Parathyroid adenoma (tissue), 2 donors: ENCODE results near the gene GALNT10.

ENCODE experiments used
- H2AFZ ChIP-seq: fragments of 300-600 bp; sonication (generic); one replicate; pipeline ENCODE4 v1.7.0; 2017; ENCODE audit warnings: antibody characterized with exemption, mild to moderate bottlenecking
- H3K27ac ChIP-seq: fragments of 300-600 bp; sonication (generic); one replicate; pipeline ENCODE4 v1.7.0; 2017
- H3K27me3 ChIP-seq: fragments of 300-600 bp; sonication (generic); one replicate; pipeline ENCODE4 v1.7.0; 2017; ENCODE audit warnings: low read length; ENCODE audit not compliant: control insufficient read depth, insufficient read depth
- H3K36me3 ChIP-seq: fragments of 300-600 bp; sonication (generic); one replicate; pipeline ENCODE4 v1.7.0; 2017; ENCODE audit warnings: low read length; ENCODE audit not compliant: control insufficient read depth, insufficient read depth
- H3K4me1 ChIP-seq: fragments of 300-600 bp; sonication (generic); one replicate; pipeline ENCODE4 v1.7.0; 2017; ENCODE audit warnings: control low read depth
- H3K4me2 ChIP-seq: fragments of 300-600 bp; sonication (generic); one replicate; pipeline ENCODE4 v1.7.0; 2017; ENCODE audit warnings: low read length
- H3K4me3 ChIP-seq: fragments of 300-600 bp; sonication (generic); one replicate; pipeline ENCODE4 v1.7.0; 2017; ENCODE audit warnings: low read depth, low read length
- H3K79me2 ChIP-seq: fragments of 300-600 bp; sonication (generic); one replicate; pipeline ENCODE4 v1.7.0; 2017; ENCODE audit warnings: control low read depth
- H3K9ac ChIP-seq: fragments of 300-600 bp; sonication (generic); one replicate; pipeline ENCODE4 v1.7.0; 2017; ENCODE audit warnings: mild to moderate bottlenecking
- H3K9me3 ChIP-seq: fragments of 300-600 bp; sonication (generic); one replicate; pipeline ENCODE4 v1.7.0; 2017; ENCODE audit warnings: low read length; ENCODE audit not compliant: control insufficient read depth
- TF ChIP-seq, protein P1 (sequence below): fragments of 300-600 bp; sonication (generic); IDR thresholded peaks from one replicate; pipeline ENCODE4 v1.7.0; 2017; ENCODE audit warnings: antibody characterized with exemption, mild to moderate bottlenecking
- donor health status: primary hyperparathyroidism.

GALNT10 gene

DNA sequence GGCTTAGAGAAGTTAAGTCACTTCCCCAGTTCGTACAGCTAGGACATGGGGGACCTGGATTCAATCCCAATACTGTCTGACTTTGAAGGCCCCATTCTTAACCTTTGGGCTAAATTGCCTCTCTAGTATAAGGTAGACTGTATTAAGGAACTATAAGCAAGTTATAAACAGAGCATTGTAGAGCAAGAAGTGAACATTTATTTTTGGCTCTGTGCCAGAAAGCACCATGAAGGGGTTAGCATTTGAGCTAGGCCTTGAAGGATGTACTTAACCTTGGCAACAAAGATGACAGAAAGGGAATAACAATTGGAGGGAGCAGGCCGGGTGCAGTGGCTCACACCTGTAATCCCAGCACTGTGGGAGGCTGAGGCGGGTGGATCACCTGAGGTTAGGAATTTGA, 32.8 kb downstream of the GALNT10 start:
- Histone ChIP-seq H3K27me3 (no peaks in the 10 kb centered on the region), H3K4me2 (no peak overlapping the region), H3K4me1 (peaks cover 7% of the 10 kb centered on the region), H3K9ac (no peak overlapping the region), H2AFZ (no peak overlapping the region), H3K79me2 (peaks cover 3% of the 10 kb centered on the region), H3K27ac (no peak overlapping the region), H3K9me3 (no peaks in the 10 kb centered on the region), H3K4me3 (no peak overlapping the region), H3K36me3 (no peaks in the 10 kb centered on the region)
- TF ChIP-seq, protein P1, sequence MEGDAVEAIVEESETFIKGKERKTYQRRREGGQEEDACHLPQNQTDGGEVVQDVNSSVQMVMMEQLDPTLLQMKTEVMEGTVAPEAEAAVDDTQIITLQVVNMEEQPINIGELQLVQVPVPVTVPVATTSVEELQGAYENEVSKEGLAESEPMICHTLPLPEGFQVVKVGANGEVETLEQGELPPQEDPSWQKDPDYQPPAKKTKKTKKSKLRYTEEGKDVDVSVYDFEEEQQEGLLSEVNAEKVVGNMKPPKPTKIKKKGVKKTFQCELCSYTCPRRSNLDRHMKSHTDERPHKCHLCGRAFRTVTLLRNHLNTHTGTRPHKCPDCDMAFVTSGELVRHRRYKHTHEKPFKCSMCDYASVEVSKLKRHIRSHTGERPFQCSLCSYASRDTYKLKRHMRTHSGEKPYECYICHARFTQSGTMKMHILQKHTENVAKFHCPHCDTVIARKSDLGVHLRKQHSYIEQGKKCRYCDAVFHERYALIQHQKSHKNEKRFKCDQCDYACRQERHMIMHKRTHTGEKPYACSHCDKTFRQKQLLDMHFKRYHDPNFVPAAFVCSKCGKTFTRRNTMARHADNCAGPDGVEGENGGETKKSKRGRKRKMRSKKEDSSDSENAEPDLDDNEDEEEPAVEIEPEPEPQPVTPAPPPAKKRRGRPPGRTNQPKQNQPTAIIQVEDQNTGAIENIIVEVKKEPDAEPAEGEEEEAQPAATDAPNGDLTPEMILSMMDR: no peak

DNA sequence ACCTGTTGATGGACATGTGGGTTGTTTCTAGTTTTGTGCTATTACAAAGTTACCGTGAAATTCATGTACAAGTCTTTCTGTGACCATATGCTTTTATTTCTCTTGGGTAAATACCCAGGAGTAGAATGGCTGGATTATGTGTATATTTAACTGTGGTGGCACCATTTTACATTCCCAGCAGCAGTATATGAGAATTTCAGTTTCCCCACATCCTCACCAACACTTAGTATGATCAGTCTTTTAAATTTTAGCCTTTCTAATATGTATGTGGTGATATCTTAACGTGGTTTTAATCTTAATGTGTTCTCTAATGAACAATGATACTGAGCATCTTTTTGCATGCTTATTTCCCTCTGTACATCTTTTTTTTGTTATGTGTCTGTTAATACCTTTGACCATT, 36.6 kb downstream of the GALNT10 start:
- Histone ChIP-seq H3K36me3 (no peaks in the 10 kb centered on the region), H3K27ac (no peak overlapping the region), H3K9me3 (no peaks in the 10 kb centered on the region), H3K79me2 (peaks cover 5% of the 10 kb centered on the region), H3K4me2 (no peak overlapping the region), H3K4me3 (no peak overlapping the region), H3K4me1 (no peaks in the 10 kb centered on the region), H3K9ac (no peak overlapping the region), H2AFZ (no peak overlapping the region), H3K27me3 (no peaks in the 10 kb centered on the region)
- TF ChIP-seq, protein P1: no peak

- H3K27ac ChIP-seq: no peak overlapping the region
- TF ChIP-seq, protein P1: no peak
Measured at GRCh38 chr5:154228696-154229095, 38.2 kb downstream of the GALNT10 start.

DNA sequence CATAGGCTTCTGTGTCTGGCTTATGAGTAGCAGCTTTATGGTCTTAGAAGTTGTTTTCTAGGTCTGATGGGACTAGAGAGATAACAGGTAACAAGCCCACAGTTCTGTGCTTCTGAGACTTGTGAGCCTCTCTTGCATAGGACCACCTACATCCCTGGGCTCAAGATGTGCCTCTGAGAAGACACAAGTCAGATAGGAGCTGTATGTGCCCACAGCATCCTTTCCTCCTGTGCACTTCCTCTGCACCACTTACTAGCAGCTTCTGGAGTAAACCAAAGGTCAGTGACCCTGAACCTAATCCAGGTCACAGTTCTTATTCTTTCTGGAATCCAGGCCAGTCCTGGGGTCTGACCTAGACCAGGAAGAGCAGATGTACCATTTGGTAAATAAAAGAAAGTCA, 40.0 kb downstream of the GALNT10 start:
- H3K36me3 ChIP-seq: no peaks in the 10 kb centered on the region
- TF ChIP-seq, protein P1: no peak
- no peak overlapping the region for H3K9ac ChIP-seq
- H3K27me3 ChIP-seq: no peaks in the 10 kb centered on the region
- no peak overlapping the region for H3K4me2 ChIP-seq
- no peaks in the 10 kb centered on the region for H3K9me3 ChIP-seq
- H3K4me3 ChIP-seq: no peak overlapping the region
- no peak overlapping the region for H2AFZ ChIP-seq
- no peaks in the 10 kb centered on the region for H3K4me1 ChIP-seq
- H3K79me2 ChIP-seq: peaks cover 5% of the 10 kb centered on the region
- no peak overlapping the region for H3K27ac ChIP-seq

More at GRCh38 chr5:154228696-154229095, 38.2 kb downstream of the GALNT10 start:
- no peaks in the 10 kb centered on the region for H3K9me3 ChIP-seq
- no peak overlapping the region for H3K9ac ChIP-seq
- H3K4me3 ChIP-seq: no peak overlapping the region
- H3K79me2 ChIP-seq: peaks cover 5% of the 10 kb centered on the region
- H3K4me2 ChIP-seq: no peak overlapping the region
- H3K36me3 ChIP-seq: no peaks in the 10 kb centered on the region
- no peaks in the 10 kb centered on the region for H3K4me1 ChIP-seq
- H3K27me3 ChIP-seq: no peaks in the 10 kb centered on the region
- H2AFZ ChIP-seq: no peak overlapping the region

DNA sequence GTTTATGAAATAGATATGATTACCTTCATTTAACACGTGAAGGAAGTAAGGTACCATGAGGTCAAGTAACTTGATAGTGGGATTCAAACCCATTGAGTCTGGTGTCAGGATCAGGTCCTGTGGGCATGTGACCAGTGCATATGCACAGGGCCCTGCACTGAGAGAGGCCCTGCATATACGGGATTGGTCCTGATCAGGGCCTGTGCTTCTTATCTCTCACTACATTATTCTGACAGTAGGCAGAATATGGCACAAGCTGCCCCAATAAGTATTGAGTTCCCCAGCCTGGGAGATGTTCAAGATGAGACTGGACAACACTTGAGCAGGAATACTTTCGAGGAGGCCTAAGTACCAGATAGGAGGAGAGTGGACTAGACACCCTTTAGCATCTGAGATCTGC, 44.0 kb downstream of the GALNT10 start:
- Histone ChIP-seq H3K4me1 (no peaks in the 10 kb centered on the region), H3K27ac (no peak overlapping the region), H3K27me3 (no peaks in the 10 kb centered on the region), H3K79me2 (no peaks in the 10 kb centered on the region), H3K9me3 (no peaks in the 10 kb centered on the region), H3K4me2 (no peak overlapping the region), H2AFZ (no peak overlapping the region), H3K4me3 (no peak overlapping the region), H3K9ac (no peak overlapping the region), H3K36me3 (no peaks in the 10 kb centered on the region)
- TF ChIP-seq, protein P1: no peak
